ENCODE results near the gene EHBP1.

Gene EHBP1

GRCh38 chr2:62774555-62775366, 69.2 kb downstream of the EHBP1 start:
- FAIRE-seq (no peak), DNase-seq (ENCODE audit: insufficient read length, low spot score) (peak; percentile 22)

GRCh38 chr2:62775367-62775668, 69.8 kb downstream of the EHBP1 start:
- DNase-seq (ENCODE audit: insufficient read length, low spot score) (no peak), FAIRE-seq (no peak)

- FAIRE-seq: no peak
- no peak for DNase-seq (ENCODE audit: insufficient read length, low spot score)
Observed at GRCh38 chr2:62783679-62784078, 78.2 kb downstream of the EHBP1 start.

GRCh38 chr2:62784341-62784740, 78.8 kb downstream of the EHBP1 start:
- FAIRE-seq (no peak), DNase-seq (ENCODE audit: insufficient read length, low spot score) (no peak)

- DNase-seq (ENCODE audit: insufficient read length, low spot score) (no peak), FAIRE-seq (no peak)
Observed at GRCh38 chr2:62785216-62785615, 79.7 kb downstream of the EHBP1 start.

- no peak for DNase-seq (ENCODE audit: insufficient read length, low spot score)
- peak; percentile 44 for FAIRE-seq
Observed at GRCh38 chr2:62785810-62786597, 80.5 kb downstream of the EHBP1 start.

- FAIRE-seq (peak; percentile 48), DNase-seq (ENCODE audit: insufficient read length, low spot score) (peak; percentile 37)
Observed at GRCh38 chr2:62787386-62787785, 81.9 kb downstream of the EHBP1 start.

GRCh38 chr2:62789518-62789917, 84.0 kb downstream of the EHBP1 start:
- no peak for FAIRE-seq

GRCh38 chr2:62789918-62790317, 84.4 kb downstream of the EHBP1 start:
- no peak for FAIRE-seq
- DNase-seq (ENCODE audit: insufficient read length, low spot score): no peak

More at GRCh38 chr2:62789518-62789917, 84.0 kb downstream of the EHBP1 start:
- no peak for DNase-seq (ENCODE audit: insufficient read length, low spot score)

GRCh38 chr2:62792408-62792807, 86.9 kb downstream of the EHBP1 start:
- no peak for DNase-seq (ENCODE audit: insufficient read length, low spot score)
- no peak for FAIRE-seq

GRCh38 chr2:62793213-62793612, 87.7 kb downstream of the EHBP1 start:
- DNase-seq (ENCODE audit: insufficient read length, low spot score): no peak
- no peak for FAIRE-seq

GRCh38 chr2:62794791-62795190, 89.3 kb downstream of the EHBP1 start:
- no peak for FAIRE-seq

GRCh38 chr2:62795341-62795740, 89.8 kb downstream of the EHBP1 start:
- FAIRE-seq (no peak), DNase-seq (ENCODE audit: insufficient read length, low spot score) (no peak)

More at GRCh38 chr2:62794791-62795190, 89.3 kb downstream of the EHBP1 start:
- DNase-seq (ENCODE audit: insufficient read length, low spot score): no peak

GRCh38 chr2:62797107-62797506, 91.6 kb downstream of the EHBP1 start:
- no peak for DNase-seq (ENCODE audit: insufficient read length, low spot score)
- no peak for FAIRE-seq

- no peak for FAIRE-seq
- no peak for DNase-seq (ENCODE audit: insufficient read length, low spot score)
Observed at GRCh38 chr2:62800618-62801017, 95.1 kb downstream of the EHBP1 start.

GRCh38 chr2:62801110-62801509, 95.6 kb downstream of the EHBP1 start:
- DNase-seq (ENCODE audit: insufficient read length, low spot score): no peak
- no peak for FAIRE-seq

- DNase-seq (ENCODE audit: insufficient read length, low spot score) (no peak), FAIRE-seq (no peak)
Observed at GRCh38 chr2:62801814-62802523, 96.5 kb downstream of the EHBP1 start.

GRCh38 chr2:62803961-62804360, 98.4 kb downstream of the EHBP1 start:
- FAIRE-seq (no peak), DNase-seq (ENCODE audit: insufficient read length, low spot score) (no peak)

- FAIRE-seq (no peak), DNase-seq (ENCODE audit: insufficient read length, low spot score) (no peak)
Observed at GRCh38 chr2:62806231-62806630, 100.7 kb downstream of the EHBP1 start.

GRCh38 chr2:62808554-62808953, 103.0 kb downstream of the EHBP1 start:
- DNase-seq (ENCODE audit: insufficient read length, low spot score) (no peak), FAIRE-seq (no peak)

GRCh38 chr2:62811086-62811485, 105.6 kb downstream of the EHBP1 start:
- DNase-seq (ENCODE audit: insufficient read length, low spot score): no peak
- FAIRE-seq: no peak
